Activated CD8-positive, alpha-beta memory T cell treated with anti-CD3 and anti-CD28 coated beads, Interleukin-2, amount 50 U/mL, for 48 hours (primary cell): ENCODE measurements around the gene NAA25.
"Not testable (repeated sequence)": the region's sequence is repeated elsewhere in the genome, so short reads cannot be mapped to it uniquely, and the experiment has no call there.

Source experiments
- DNase-seq: peaks from one replicate; pipeline ENCODE4 v3.0.0-alpha.2; 2020

Gene NAA25

GRCh38 chr12:112007945-112008344 is 100.6 kb downstream of the NAA25 start:
- no peak for DNase-seq

GRCh38 chr12:112005419-112006395 is 102.9 kb downstream of the NAA25 start:
- DNase-seq = no peak

GRCh38 chr12:112004041-112004440 is 104.5 kb downstream of the NAA25 start:
- DNase-seq = no peak

GRCh38 chr12:112001576-112001975 is 107.0 kb downstream of the NAA25 start:
- no peak for DNase-seq

- no peak for DNase-seq
Observed at GRCh38 chr12:112000820-112001219, 107.8 kb downstream of the NAA25 start.

GRCh38 chr12:111999129-111999528 is 109.5 kb downstream of the NAA25 start:
- not testable (repeated sequence) for DNase-seq

- no peak for DNase-seq
Observed at GRCh38 chr12:111998015-111998414, 110.6 kb downstream of the NAA25 start.

GRCh38 chr12:111997300-111997699 is 111.3 kb downstream of the NAA25 start:
- no peak for DNase-seq

GRCh38 chr12:111995782-111996480 is 112.7 kb downstream of the NAA25 start:
- no peak for DNase-seq

- DNase-seq = not testable (repeated sequence)
Observed at GRCh38 chr12:111994211-111995111, 114.1 kb downstream of the NAA25 start.

- no peak for DNase-seq
Observed at GRCh38 chr12:111993292-111994150, 115.1 kb downstream of the NAA25 start.

- DNase-seq = no peak
Observed at GRCh38 chr12:111992464-111992863, 116.1 kb downstream of the NAA25 start.

GRCh38 chr12:111991946-111992345 is 116.6 kb downstream of the NAA25 start:
- no peak for DNase-seq

- DNase-seq = no peak
Observed at GRCh38 chr12:111991535-111991934, 117.0 kb downstream of the NAA25 start.

GRCh38 chr12:111984820-111985219 is 123.8 kb downstream of the NAA25 start:
- no peak for DNase-seq

- no peak for DNase-seq
Observed at GRCh38 chr12:111981987-111982386, 126.6 kb downstream of the NAA25 start.

- no peak for DNase-seq
Observed at GRCh38 chr12:111980598-111980997, 128.0 kb downstream of the NAA25 start.

- DNase-seq = no peak
Observed at GRCh38 chr12:111978545-111978944, 130.0 kb downstream of the NAA25 start.

GRCh38 chr12:111976860-111977259 is 131.7 kb downstream of the NAA25 start:
- DNase-seq = no peak
